Esophagus muscularis mucosa (tissue), 4 donors: ENCODE data around the gene ITPR1.

Source experiments
- CTCF ChIP-seq, 3 experiments: fragments of 200-600 bp in 2 of 3; fragments of 450-650 bp in 1 of 3; sonication (generic) in 2 of 3; IDR thresholded peaks; one replicate each; pipeline ENCODE4 v1.5.1; 2017 to 2019; ENCODE audit warnings: antibody characterized with exemption in 3 of 3, mild to moderate bottlenecking in 2 of 3, moderate library complexity in 1 of 3
- EP300 ChIP-seq: sonication (generic); formaldehyde crosslinking; IDR thresholded peaks from one replicate; pipeline ENCODE4 v1.6.1; 2017; ENCODE audit warnings: antibody characterized with exemption
- POLR2A ChIP-seq: fragments of 450-650 bp; IDR thresholded peaks from one replicate; pipeline ENCODE4 v1.6.1; 2017; ENCODE audit warnings: antibody characterized with exemption, moderate library complexity, mild to moderate bottlenecking, low read depth

GRCh38 chr3:4797201-4797705 is 304.1 kb downstream of the ITPR1 start:
- no peak for TF ChIP-seq CTCF (IDR thresholded peaks at IDR 0.05)
- no peak for TF ChIP-seq EP300
- no peak for TF ChIP-seq POLR2A
